GM23338 (cell line): ENCODE data around the gene AFTPH. TPM values are rescaled to one million over a fixed set of nuclear protein-coding genes. Genes with fewer than 3 reads are reported as not detected.

Experiments
- ATAC-seq: fragments of 200-7000 bp; cut with Tn5 transposase; 3 replicates; pipeline ENCODE4 v1.9.1; 2020
- DNase-seq: peaks from one replicate; pipeline ENCODE4 v3.0.0-alpha.2; 2015; ENCODE audit warnings: low spot score
- H2AFZ ChIP-seq: fragments of 200-600 bp; sonication (generic); 2 replicates; pipeline ENCODE4 v1.8.0; 2016; ENCODE audit warnings: antibody characterized with exemption, mild to moderate bottlenecking, moderate library complexity
- H3F3A ChIP-seq: fragments of 200-600 bp; sonication (generic); replicated peaks from 2 replicates; pipeline ENCODE4 v1.8.0; 2017; ENCODE audit warnings: antibody characterized with exemption, mixed run types, low read depth
- H3K27ac ChIP-seq: fragments of 200-600 bp; sonication (generic); 2 replicates; pipeline ENCODE4 v1.6.1; 2016; ENCODE audit warnings: low read depth
- H3K27me3 ChIP-seq: fragments of 200-600 bp; sonication (generic); 2 replicates; pipeline ENCODE4 v1.8.0; 2016; ENCODE audit warnings: mild to moderate bottlenecking, mixed run types, moderate library complexity; ENCODE audit not compliant: insufficient read depth
- H3K36me3 ChIP-seq: fragments of 200-600 bp; sonication (generic); 2 replicates; pipeline ENCODE4 v1.8.0; 2016; ENCODE audit warnings: mild to moderate bottlenecking; ENCODE audit not compliant: insufficient read depth
- H3K4me1 ChIP-seq: fragments of 200-600 bp; sonication (generic); 2 replicates; pipeline ENCODE4 v1.8.0; 2016; ENCODE audit warnings: mild to moderate bottlenecking, moderate library complexity; ENCODE audit not compliant: insufficient read depth
- H3K4me2 ChIP-seq: fragments of 200-600 bp; sonication (generic); 2 replicates; pipeline ENCODE4 v1.7.1; 2017; ENCODE audit warnings: mixed run types
- H3K4me3 ChIP-seq: fragments of 200-600 bp; sonication (generic); 2 replicates; pipeline ENCODE4 v1.6.1; 2016; ENCODE audit warnings: mixed run types
- H3K79me2 ChIP-seq: fragments of 200-600 bp; sonication (generic); replicated peaks from 2 replicates; pipeline ENCODE4 v1.8.0; 2017; ENCODE audit warnings: mild to moderate bottlenecking; ENCODE audit not compliant: insufficient read depth
- H3K9me2 ChIP-seq: fragments of 200-600 bp; sonication (generic); 2 replicates; pipeline ENCODE4 v1.8.0; 2017; ENCODE audit not compliant: insufficient read depth
- H4K20me1 ChIP-seq: fragments of 200-600 bp; sonication (generic); replicated peaks from 2 replicates; pipeline ENCODE4 v1.8.0; 2017; ENCODE audit warnings: mild to moderate bottlenecking; ENCODE audit not compliant: insufficient read depth
- H3K27ac Mint-ChIP-seq: 2 replicates; pipeline ENCODE4 v1.8.0; 2020; ENCODE audit warnings: inconsistent platforms, mild to moderate bottlenecking, moderate library complexity, mixed read lengths
- H3K27me3 Mint-ChIP-seq: 3 replicates; pipeline ENCODE4 v1.8.0; 2022; ENCODE audit warnings: low read depth, mild to moderate bottlenecking, moderate library complexity, mixed read lengths, inconsistent platforms; ENCODE audit not compliant: insufficient read depth, poor library complexity
- H3K36me3 Mint-ChIP-seq: 3 replicates; pipeline ENCODE4 v1.8.0; 2021; ENCODE audit warnings: low read depth, mild to moderate bottlenecking, inconsistent platforms, moderate library complexity, mixed read lengths
- H3K4me1 Mint-ChIP-seq: 3 replicates; pipeline ENCODE4 v1.8.0; 2020; ENCODE audit warnings: mild to moderate bottlenecking, inconsistent platforms, mixed read lengths
- H3K4me3 Mint-ChIP-seq: 3 replicates; pipeline ENCODE4 v1.8.0; 2021; ENCODE audit warnings: moderate library complexity, mild to moderate bottlenecking, inconsistent platforms, mixed read lengths
- H3K9me3 Mint-ChIP-seq: 3 replicates; pipeline ENCODE4 v1.8.0; 2020; ENCODE audit warnings: moderate library complexity, mild to moderate bottlenecking, inconsistent platforms, mixed read lengths
- EZH2 ChIP-seq: fragments of 200-600 bp; sonication (generic); IDR thresholded peaks from one replicate; pipeline ENCODE4 v1.8.0; 2017; ENCODE audit warnings: antibody characterized with exemption, mild to moderate bottlenecking, low read depth; ENCODE audit not compliant: unreplicated experiment
- EZH2phosphoT487 ChIP-seq: fragments of 200-600 bp; sonication (generic); IDR thresholded peaks from one replicate; pipeline ENCODE4 v1.8.1; 2018; ENCODE audit warnings: antibody characterized with exemption; ENCODE audit not compliant: unreplicated experiment
- NANOG ChIP-seq: IDR thresholded peaks from 2 replicates; pipeline ENCODE4 v1.6.1; 2016; ENCODE audit warnings: antibody characterized with exemption, borderline replicate concordance
- POLR2AphosphoS5 ChIP-seq: IDR thresholded peaks from 2 replicates; pipeline ENCODE4 v1.6.1; 2016; ENCODE audit warnings: antibody characterized with exemption, low read depth
- STAT1 ChIP-seq: IDR thresholded peaks from one replicate; pipeline ENCODE4 v1.6.1; 2016; ENCODE audit warnings: antibody characterized with exemption; ENCODE audit not compliant: unreplicated experiment
- ZNF114 ChIP-seq: fragments of 250-450 bp; sonication (Bioruptor Pico); IDR thresholded peaks from 2 replicates; pipeline ENCODE4 v1.5.0; 2020; ENCODE audit warnings: mild to moderate bottlenecking, moderate library complexity
- ZNF331 ChIP-seq: fragments of 250-450 bp; sonication (Bioruptor Pico); IDR thresholded peaks from 2 replicates; pipeline ENCODE4 v1.5.0; 2020; ENCODE audit warnings: low read depth, mild to moderate bottlenecking, moderate library complexity
- polyA plus RNA-seq: library from polyadenylated mRNA; unstranded; fragments of >200 nt; fragmentation: Nextera tagmentation; extraction: Ambion mirVana; gene quantifications from 2 replicates; pipeline ENCODE4 v1.2.1, GENCODE V29; 2016
- total RNA-seq: library from RNA; depleted of rRNA; stranded (reverse); fragments of >200 nt; shearing (Covaris generic); gene quantifications from 2 replicates; pipeline ENCODE4 v1.2.3, GENCODE V29; 2014
- TF ChIP-seq, protein P1 (sequence below): IDR thresholded peaks from 2 replicates; pipeline ENCODE4 v1.6.1; 2016; ENCODE audit warnings: antibody characterized with exemption
- TF ChIP-seq, protein P2 (sequence below): fragments of 250-450 bp; sonication (Bioruptor Pico); IDR thresholded peaks from 2 replicates; pipeline ENCODE4 v1.5.0; 2020; ENCODE audit warnings: mild to moderate bottlenecking, moderate library complexity
- TF ChIP-seq, protein P3 (sequence below), 2 experiments: fragments of 200-600 bp in 1 of 2; sonication (generic) in 1 of 2; conservative IDR thresholded peaks; 2 replicates each; pipeline versions ENCODE4 v1.5.1 to v1.6.1; 2016 to 2017; ENCODE audit warnings: antibody characterized with exemption in 2 of 2, low read depth in 2 of 2, mild to moderate bottlenecking in 2 of 2, moderate library complexity in 1 of 2
- TF ChIP-seq, protein P4 (sequence below): IDR thresholded peaks from one replicate; pipeline ENCODE4 v1.6.1; 2018; ENCODE audit warnings: antibody characterized with exemption; ENCODE audit not compliant: unreplicated experiment

AFTPH gene
- total and polyA plus RNA-seq, 2 experiments from 2014 or later: 14.9 to 20.6 TPM

DNA sequence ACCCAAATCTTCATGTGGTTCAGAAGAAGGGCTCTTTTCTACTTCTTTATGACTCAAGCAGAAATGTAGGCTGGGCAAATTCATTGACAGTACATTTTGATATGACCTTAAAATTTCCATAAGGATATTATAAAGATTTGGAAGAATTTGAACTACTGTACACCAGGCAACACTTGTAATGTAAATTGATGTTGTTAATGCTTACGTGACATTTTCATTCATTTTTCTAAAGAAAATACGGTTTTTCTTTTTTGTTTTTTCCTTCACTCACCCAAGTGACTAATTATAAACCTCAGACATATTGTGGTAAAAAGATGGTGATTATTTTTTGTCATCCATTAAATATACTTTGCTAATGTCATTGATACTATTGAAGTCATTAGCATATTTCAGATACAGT, 17.4 kb downstream of the AFTPH start:
- Mint-ChIP-seq H3K9me3 (no peaks in the 10 kb centered on the region), H3K36me3 (no peaks in the 10 kb centered on the region), H3K4me3 (no peak overlapping the region), H3K27ac (no peak overlapping the region), H3K4me1 (peaks cover 17% of the 10 kb centered on the region), H3K27me3 (no peaks in the 10 kb centered on the region)
- Histone ChIP-seq H3K36me3 (no peaks in the 10 kb centered on the region), H2AFZ (no peak overlapping the region), H3K79me2 (peaks cover 82% of the 10 kb centered on the region), H3K4me1 (no peaks in the 10 kb centered on the region), H3K4me2 (no peak overlapping the region), H3K27ac (no peak overlapping the region), H3F3A (no peaks in the 10 kb centered on the region), H3K4me3 (no peak overlapping the region), H3K27me3 (no peaks in the 10 kb centered on the region), H4K20me1 (no peaks in the 10 kb centered on the region; the same call in none of the 2 replicates), H3K9me2 (no peaks in the 10 kb centered on the region)
- TF ChIP-seq, protein P1, sequence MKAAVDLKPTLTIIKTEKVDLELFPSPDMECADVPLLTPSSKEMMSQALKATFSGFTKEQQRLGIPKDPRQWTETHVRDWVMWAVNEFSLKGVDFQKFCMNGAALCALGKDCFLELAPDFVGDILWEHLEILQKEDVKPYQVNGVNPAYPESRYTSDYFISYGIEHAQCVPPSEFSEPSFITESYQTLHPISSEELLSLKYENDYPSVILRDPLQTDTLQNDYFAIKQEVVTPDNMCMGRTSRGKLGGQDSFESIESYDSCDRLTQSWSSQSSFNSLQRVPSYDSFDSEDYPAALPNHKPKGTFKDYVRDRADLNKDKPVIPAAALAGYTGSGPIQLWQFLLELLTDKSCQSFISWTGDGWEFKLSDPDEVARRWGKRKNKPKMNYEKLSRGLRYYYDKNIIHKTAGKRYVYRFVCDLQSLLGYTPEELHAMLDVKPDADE: no peak
- TF ChIP-seq, protein P2, sequence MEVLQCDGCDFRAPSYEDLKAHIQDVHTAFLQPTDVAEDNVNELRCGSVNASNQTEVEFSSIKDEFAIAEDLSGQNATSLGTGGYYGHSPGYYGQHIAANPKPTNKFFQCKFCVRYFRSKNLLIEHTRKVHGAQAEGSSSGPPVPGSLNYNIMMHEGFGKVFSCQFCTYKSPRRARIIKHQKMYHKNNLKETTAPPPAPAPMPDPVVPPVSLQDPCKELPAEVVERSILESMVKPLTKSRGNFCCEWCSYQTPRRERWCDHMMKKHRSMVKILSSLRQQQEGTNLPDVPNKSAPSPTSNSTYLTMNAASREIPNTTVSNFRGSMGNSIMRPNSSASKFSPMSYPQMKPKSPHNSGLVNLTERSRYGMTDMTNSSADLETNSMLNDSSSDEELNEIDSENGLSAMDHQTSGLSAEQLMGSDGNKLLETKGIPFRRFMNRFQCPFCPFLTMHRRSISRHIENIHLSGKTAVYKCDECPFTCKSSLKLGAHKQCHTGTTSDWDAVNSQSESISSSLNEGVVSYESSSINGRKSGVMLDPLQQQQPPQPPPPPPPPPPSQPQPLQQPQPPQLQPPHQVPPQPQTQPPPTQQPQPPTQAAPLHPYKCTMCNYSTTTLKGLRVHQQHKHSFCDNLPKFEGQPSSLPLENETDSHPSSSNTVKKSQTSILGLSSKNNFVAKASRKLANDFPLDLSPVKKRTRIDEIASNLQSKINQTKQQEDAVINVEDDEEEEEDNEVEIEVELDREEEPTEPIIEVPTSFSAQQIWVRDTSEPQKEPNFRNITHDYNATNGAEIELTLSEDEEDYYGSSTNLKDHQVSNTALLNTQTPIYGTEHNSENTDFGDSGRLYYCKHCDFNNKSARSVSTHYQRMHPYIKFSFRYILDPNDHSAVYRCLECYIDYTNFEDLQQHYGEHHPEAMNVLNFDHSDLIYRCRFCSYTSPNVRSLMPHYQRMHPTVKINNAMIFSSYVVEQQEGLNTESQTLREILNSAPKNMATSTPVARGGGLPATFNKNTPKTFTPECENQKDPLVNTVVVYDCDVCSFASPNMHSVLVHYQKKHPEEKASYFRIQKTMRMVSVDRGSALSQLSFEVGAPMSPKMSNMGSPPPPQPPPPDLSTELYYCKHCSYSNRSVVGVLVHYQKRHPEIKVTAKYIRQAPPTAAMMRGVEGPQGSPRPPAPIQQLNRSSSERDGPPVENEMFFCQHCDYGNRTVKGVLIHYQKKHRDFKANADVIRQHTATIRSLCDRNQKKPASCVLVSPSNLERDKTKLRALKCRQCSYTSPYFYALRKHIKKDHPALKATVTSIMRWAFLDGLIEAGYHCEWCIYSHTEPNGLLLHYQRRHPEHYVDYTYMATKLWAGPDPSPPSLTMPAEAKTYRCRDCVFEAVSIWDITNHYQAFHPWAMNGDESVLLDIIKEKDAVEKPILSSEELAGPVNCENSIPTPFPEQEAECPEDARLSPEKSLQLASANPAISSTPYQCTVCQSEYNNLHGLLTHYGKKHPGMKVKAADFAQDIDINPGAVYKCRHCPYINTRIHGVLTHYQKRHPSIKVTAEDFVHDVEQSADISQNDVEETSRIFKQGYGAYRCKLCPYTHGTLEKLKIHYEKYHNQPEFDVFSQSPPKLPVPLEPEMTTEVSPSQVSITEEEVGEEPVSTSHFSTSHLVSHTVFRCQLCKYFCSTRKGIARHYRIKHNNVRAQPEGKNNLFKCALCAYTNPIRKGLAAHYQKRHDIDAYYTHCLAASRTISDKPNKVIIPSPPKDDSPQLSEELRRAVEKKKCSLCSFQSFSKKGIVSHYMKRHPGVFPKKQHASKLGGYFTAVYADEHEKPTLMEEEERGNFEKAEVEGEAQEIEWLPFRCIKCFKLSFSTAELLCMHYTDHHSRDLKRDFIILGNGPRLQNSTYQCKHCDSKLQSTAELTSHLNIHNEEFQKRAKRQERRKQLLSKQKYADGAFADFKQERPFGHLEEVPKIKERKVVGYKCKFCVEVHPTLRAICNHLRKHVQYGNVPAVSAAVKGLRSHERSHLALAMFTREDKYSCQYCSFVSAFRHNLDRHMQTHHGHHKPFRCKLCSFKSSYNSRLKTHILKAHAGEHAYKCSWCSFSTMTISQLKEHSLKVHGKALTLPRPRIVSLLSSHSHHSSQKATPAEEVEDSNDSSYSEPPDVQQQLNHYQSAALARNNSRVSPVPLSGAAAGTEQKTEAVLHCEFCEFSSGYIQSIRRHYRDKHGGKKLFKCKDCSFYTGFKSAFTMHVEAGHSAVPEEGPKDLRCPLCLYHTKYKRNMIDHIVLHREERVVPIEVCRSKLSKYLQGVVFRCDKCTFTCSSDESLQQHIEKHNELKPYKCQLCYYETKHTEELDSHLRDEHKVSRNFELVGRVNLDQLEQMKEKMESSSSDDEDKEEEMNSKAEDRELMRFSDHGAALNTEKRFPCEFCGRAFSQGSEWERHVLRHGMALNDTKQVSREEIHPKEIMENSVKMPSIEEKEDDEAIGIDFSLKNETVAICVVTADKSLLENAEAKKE (CRISPR knock-in tag): no peak
- TF ChIP-seq NANOG (no peak), ZNF331 (CRISPR knock-in tag) (no peak), EZH2 (no peak), POLR2AphosphoS5 (no peak), EZH2phosphoT487 (no peak), ZNF114 (CRISPR knock-in tag) (no peak), STAT1 (no peak)
- TF ChIP-seq, protein P3, sequence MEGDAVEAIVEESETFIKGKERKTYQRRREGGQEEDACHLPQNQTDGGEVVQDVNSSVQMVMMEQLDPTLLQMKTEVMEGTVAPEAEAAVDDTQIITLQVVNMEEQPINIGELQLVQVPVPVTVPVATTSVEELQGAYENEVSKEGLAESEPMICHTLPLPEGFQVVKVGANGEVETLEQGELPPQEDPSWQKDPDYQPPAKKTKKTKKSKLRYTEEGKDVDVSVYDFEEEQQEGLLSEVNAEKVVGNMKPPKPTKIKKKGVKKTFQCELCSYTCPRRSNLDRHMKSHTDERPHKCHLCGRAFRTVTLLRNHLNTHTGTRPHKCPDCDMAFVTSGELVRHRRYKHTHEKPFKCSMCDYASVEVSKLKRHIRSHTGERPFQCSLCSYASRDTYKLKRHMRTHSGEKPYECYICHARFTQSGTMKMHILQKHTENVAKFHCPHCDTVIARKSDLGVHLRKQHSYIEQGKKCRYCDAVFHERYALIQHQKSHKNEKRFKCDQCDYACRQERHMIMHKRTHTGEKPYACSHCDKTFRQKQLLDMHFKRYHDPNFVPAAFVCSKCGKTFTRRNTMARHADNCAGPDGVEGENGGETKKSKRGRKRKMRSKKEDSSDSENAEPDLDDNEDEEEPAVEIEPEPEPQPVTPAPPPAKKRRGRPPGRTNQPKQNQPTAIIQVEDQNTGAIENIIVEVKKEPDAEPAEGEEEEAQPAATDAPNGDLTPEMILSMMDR (conservative IDR thresholded peaks at IDR 0.05; ENCODE audit: low read depth in 2 of 2): no peak
- TF ChIP-seq, protein P4, sequence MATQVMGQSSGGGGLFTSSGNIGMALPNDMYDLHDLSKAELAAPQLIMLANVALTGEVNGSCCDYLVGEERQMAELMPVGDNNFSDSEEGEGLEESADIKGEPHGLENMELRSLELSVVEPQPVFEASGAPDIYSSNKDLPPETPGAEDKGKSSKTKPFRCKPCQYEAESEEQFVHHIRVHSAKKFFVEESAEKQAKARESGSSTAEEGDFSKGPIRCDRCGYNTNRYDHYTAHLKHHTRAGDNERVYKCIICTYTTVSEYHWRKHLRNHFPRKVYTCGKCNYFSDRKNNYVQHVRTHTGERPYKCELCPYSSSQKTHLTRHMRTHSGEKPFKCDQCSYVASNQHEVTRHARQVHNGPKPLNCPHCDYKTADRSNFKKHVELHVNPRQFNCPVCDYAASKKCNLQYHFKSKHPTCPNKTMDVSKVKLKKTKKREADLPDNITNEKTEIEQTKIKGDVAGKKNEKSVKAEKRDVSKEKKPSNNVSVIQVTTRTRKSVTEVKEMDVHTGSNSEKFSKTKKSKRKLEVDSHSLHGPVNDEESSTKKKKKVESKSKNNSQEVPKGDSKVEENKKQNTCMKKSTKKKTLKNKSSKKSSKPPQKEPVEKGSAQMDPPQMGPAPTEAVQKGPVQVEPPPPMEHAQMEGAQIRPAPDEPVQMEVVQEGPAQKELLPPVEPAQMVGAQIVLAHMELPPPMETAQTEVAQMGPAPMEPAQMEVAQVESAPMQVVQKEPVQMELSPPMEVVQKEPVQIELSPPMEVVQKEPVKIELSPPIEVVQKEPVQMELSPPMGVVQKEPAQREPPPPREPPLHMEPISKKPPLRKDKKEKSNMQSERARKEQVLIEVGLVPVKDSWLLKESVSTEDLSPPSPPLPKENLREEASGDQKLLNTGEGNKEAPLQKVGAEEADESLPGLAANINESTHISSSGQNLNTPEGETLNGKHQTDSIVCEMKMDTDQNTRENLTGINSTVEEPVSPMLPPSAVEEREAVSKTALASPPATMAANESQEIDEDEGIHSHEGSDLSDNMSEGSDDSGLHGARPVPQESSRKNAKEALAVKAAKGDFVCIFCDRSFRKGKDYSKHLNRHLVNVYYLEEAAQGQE: no peak
- DNase-seq: no peak
- ATAC-seq: no peak
